GM19397 (cell line): Measurements from ENCODE around the gene ENTR1.

ENCODE experiments used
- ATAC-seq: cut with Tn5 transposase; IDR thresholded peaks from one replicate; pipeline ENCODE4 v1.9.1; 2021; ENCODE audit warnings: mild to moderate bottlenecking, moderate library complexity; ENCODE audit not compliant: unreplicated experiment

The ENTR1 gene, protein sequence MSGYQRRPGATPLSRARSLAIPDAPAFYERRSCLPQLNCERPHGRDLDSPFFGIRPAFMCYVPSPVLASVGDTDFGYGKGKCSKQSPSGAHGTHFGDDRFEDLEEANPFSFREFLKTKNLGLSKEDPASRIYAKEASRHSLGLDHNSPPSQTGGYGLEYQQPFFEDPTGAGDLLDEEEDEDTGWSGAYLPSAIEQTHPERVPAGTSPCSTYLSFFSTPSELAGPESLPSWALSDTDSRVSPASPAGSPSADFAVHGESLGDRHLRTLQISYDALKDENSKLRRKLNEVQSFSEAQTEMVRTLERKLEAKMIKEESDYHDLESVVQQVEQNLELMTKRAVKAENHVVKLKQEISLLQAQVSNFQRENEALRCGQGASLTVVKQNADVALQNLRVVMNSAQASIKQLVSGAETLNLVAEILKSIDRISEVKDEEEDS

GRCh38 chr9:136410500-136411287 lies at the start of gene ENTR1, which contains the start of gene PMPCA:
ENTR1 (minus strand) TSS chr9:136410614; CDS start chr9:136410397, 217 bp downstream.
PMPCA (plus strand) TSS chr9:136410658; CDS start chr9:136410669, 11 bp downstream.
- ATAC-seq = peak; percentile 78

DNA sequence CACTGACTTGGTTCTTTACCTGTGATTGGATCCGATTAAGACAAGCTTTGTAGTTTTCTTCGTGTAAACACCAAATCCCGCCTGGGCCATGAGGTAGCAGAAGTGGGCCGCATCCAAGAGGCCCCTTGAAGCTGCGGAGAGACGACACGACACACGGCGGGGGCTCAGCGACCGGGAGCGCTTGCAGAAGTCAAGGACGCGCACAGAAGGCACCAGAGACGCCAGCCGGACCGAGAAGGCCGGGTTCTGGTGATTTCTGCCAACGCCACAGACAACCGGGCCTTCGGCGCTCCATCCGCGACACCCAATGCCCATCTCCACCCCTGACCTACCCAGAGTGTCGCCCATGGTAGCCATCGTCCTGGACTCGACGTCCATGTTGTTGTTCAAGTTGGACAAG lies 49.0 kb upstream of the ENTR1 start:
- no peak for ATAC-seq

- no peak for ATAC-seq
These were observed 46.9 kb upstream of the ENTR1 start for GRCh38 chr9:136457326-136457725.

DNA sequence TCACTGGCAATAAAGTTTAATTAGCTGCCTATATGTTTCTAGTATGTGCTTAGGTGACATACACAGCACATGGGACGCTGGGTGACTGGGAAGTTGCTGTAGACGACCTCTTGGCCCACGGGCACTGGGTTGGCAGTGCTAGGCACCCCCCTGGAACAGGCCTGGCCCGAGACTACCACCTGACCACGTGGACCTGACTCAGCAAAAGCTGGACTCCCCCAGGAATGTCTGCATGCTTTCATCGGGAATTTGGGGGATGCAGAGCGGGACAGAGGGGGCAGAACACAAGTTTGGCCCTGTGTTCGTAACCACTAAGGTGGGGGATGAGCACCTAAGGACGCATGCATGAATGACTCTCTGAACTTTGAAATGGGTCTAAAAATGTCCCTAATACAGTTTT lies 45.8 kb upstream of the ENTR1 start:
- no peak for ATAC-seq

DNA sequence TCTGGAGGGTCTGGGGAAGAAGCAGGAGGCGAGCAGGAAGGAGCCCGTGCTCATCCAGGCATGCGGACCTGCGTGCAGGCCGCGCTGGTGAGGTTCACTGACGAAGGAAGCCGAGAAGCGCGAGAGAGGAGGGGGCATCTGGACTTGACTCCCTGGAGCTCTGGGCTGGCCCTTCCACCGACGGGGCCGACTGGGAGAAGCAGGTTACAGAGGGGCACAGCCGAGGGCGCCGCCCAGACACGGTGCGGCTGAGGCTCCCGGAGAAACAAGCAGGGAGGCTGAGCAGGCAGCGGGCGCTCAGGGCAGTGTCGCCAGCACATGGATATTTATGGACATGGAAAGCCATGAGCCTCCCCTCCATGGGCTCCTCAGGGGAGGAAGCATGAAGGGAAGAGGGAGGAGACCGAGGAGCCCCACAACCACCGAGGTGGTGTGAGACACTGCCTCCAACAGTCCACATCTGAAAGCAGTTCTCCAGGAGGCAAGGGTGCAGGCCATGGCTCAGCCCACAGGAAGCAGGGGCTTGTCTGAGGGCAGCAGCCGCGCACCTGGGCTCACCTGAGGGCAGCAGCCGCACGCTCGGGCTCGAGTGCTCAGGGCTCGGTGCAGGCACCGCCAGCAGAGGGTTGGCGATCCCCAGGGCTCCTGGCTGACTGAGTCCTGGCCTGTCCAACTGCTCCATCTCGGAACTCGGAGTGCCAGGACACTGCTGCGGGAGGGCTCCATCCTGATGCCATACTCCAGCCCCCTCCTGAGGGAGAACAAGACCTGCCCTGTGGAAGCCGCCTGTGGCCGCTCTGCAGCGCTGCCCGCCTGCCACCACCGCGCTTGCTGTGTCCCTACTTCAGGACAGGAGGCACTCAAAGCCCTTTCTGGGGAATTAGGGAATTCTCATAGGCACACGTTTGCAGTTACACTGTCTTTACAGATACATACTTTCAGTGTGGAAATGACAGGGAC lies 44.9 kb upstream of the ENTR1 start:
- ATAC-seq = no peak

DNA sequence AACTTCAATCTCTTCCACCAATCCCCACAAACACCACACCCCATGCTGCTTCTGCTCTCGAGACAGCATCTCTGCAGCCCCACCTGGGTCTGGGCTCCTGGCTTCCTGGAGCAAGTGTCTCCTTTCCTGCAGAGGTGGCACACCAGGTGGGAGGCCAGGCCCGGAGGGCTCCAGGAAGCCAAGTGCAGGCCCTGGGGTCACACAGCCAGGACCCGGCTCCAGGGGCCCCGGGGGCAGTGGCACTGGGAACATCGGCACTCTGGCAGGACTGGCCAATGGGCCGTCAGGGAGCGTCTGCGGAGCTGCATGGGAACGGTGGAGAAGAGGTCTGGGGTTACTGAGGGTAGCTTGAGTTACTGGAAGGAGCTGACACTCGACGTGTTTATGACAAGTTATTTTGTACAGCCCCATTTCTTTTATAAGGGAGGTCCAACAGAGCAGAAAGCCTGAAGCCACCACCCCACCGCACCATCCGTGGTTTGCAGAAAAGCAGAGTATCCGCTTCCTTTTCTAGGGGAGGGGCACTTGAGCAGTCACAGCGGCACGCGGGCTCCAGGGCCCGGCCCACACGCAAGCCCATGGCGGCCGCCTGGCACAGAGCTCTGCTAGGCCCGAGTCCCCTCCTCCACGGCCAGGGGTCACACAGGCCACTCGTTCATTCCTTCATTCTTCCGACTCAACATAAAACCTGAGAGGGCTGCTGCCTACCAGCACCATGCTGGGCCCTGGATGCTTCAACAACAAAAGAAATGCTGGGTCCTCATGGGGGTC lies 43.8 kb upstream of the ENTR1 start:
- no peak for ATAC-seq

GRCh38 chr9:136453326-136453725 lies 42.9 kb upstream of the ENTR1 start:
- no peak for ATAC-seq

DNA sequence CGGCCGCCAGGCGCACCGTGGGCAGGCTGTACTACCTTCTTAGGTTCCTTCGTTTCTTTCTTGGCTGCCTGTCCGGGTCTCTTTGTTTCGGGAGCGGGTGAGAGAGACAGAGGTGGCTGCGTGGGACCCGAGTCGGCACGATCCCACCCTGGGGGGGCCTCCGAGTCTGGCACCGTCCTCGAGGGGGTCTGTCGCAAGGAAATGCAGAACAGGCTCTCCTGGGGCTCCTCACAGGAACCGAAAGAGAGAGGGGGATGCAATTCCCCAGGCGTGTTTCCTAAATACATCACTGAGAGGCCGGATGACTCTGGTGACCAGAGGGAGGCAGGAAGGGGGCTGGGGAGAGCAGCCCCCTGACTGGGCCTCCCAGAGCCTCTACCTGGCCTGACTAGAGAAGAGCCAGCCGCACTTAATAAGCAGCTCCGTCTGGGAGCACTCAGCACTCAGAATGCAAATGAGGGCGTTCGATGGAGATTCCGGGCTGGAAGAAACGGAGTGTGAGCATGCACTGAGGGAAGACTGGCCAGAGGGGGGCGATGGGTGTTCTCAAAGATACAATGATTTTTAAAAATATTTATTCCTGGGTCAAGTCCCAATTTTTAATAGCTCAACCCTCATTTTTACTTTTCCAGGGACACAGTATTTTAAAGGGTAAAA lies 40.9 kb upstream of the ENTR1 start:
- no peak for ATAC-seq

DNA sequence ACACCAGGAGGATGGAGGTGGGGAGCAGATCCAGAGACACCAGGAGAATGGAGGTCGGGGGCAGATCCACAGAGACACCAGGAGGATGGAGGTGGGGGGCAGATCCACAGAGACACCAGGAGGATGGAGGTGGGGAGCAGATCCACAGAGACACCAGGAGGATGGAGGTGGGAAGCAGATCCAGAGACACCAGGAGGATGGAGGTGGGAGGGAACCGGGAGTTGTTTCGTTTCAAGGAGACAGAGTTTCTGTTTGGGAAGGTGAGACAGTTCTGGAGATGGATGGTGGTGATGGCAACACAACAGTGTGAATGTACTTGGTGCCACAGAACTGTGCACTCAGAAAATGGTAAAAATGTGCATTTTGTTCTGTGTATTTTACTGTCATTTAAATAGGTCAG lies 38.2 kb upstream of the ENTR1 start:
- ATAC-seq = no peak

DNA sequence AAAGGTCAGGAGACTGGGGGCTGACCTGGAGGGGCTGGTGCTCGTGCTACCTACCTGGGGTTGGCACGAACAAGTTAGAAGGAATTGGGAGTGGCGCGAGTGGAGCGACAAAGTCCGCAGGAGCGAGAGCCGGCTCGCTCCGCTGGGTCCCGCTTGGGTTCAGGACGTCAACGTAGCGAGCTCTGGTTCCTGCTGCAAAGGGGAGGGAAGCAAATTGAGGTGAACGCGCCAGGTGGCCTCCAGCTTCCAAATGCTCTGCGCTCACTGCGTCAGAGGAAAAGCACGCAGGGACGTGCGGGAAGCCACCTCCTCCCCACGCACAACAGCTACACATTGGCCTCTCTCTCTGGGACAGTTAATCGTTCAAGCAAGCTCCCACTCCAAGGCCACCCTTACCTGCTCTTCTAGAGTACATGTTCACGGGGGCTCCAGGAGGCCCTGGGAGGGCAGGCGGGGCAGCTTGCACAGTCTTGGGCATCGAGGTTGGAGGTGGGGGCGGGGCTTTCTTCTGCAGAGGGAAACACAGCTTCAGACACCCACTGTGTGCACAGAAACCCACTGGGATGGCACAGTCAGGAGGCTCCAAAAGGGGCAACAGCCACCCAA lies 36.9 kb upstream of the ENTR1 start:
- ATAC-seq = no peak

- no peak for ATAC-seq
These were observed 35.4 kb upstream of the ENTR1 start for GRCh38 chr9:136445799-136446198.

DNA sequence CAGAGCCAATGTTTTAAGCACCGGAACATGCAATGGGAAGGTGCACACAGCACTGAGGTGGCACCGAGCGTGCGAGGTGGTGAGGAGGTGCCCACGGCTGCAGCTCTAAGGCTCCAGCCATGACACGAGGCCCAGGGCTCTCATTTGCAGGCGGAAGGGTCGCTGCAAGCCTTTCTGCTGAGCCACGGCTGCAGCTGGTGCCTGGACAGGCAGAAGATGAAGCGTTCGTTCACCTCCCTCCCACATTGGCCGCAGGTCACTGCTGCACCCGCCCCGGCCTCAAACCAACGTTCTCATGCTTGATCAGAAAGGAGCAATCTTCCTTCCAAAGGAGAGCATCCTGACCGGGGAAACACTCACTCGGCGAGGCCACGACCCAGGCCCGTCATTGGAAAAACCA lies 33.7 kb upstream of the ENTR1 start:
- ATAC-seq = no peak

DNA sequence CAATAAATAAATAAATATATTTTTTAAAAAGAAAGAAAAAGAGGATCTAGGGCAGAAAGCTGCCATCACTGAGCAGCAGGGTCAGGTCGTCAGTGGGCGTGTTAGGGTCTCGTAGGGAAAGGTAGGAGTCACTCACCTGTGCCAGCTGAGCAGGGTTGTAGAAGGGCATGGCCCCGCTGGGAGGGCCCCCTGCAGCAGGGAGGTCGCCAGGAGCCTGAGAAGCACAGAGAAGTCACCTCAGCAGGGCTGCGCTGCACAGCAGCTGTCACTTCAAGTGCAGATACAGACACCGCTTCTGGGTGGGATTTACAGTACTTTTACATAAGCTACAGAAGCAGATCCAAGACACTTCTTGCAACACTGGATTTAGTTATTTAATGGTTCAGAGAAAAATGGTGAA lies 33.3 kb upstream of the ENTR1 start:
- no peak for ATAC-seq

DNA sequence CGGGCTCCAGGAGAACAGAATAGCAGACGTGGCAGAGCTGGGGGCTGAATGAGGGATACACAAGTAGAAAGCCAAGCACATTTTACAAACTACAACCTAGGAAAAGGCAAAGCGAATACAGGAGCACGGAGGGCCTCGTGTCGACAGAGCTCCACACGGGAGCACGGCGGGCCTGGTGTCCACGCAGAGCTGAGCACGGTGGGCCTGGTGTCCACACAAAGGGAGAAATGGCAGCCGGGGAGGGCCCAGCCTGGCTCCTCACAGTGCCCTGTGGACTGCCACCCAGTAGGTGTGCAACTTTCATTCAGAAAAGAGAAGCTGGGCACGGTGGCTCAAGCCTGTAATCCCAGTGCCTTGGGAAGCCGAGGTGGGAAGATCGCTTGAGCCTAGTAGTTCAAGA lies 32.7 kb upstream of the ENTR1 start:
- ATAC-seq = no peak

DNA sequence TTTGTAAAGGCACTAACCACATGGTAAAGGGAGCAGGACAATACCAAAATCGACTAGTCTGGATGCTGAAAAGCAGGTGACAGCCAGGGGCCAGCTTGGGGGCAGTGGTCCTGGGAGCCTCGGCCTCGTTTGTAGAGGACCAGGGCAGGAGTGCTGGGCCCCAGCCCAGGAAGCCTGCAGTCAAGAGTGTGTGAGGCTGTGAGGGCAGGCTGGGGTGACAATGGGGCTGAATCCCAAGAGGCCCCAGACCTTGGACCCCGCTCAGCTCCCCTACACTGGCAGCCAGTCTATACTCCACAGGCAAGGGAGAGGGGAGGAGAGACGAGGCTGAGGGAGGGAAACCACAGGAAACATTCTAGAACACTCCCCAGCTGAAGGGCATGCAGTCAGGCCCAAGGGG lies 31.9 kb upstream of the ENTR1 start:
- no peak for ATAC-seq

- ATAC-seq = no peak
These were observed 31.3 kb upstream of the ENTR1 start for GRCh38 chr9:136441681-136442245.

GRCh38 chr9:136441191-136441680 lies 30.8 kb upstream of the ENTR1 start:
- ATAC-seq = no peak

- ATAC-seq = peak; percentile 74
These were observed 29.3 kb upstream of the ENTR1 start, which contains the start of gene INPP5E for GRCh38 chr9:136439481-136440408. INPP5E (minus strand) TSS chr9:136439845; CDS start chr9:136439419, 426 bp downstream.
